Endodermal cell (in vitro differentiated cells): ENCODE results near the gene TAGLN3. TPM values are rescaled to one million over a fixed set of nuclear protein-coding genes. Genes with fewer than 3 reads are reported as not detected.

Source experiments
- DNase-seq: peaks from one replicate; pipeline ENCODE4 v3.0.0-alpha.2; 2017
- H3K27ac ChIP-seq: 2 replicates; pipeline ENCODE4 v1.5.1; 2013; ENCODE audit warnings: mild to moderate bottlenecking, low read depth, low read length, moderate library complexity
- H3K27me3 ChIP-seq: 2 replicates; pipeline ENCODE4 v1.6.1; 2013; ENCODE audit warnings: mild to moderate bottlenecking, low read length, moderate library complexity; ENCODE audit not compliant: insufficient read depth, control insufficient read depth, poor library complexity, severe bottlenecking
- H3K36me3 ChIP-seq: 2 replicates; pipeline ENCODE4 v1.7.0; 2013; ENCODE audit warnings: mild to moderate bottlenecking, low read length, moderate library complexity; ENCODE audit not compliant: control insufficient read depth, insufficient read depth
- H3K4me1 ChIP-seq: one replicate; pipeline ENCODE4 v1.7.0; 2013; ENCODE audit warnings: low read length; ENCODE audit not compliant: control insufficient read depth, insufficient read depth
- H3K4me3 ChIP-seq: 2 replicates; pipeline ENCODE4 v1.5.1; 2013; ENCODE audit warnings: mild to moderate bottlenecking, low read length, moderate library complexity
- H3K9ac ChIP-seq: 2 replicates; pipeline ENCODE4 v1.6.1; 2013; ENCODE audit warnings: mild to moderate bottlenecking, low read length, moderate library complexity; ENCODE audit not compliant: poor library complexity, severe bottlenecking; ENCODE audit errors: extremely low read depth
- H3K9me3 ChIP-seq: 2 replicates; pipeline ENCODE4 v1.6.1; 2013; ENCODE audit warnings: mild to moderate bottlenecking, low read length, moderate library complexity; ENCODE audit not compliant: control insufficient read depth
- H3K27ac Mint-ChIP-seq: 2 replicates; pipeline ENCODE4 v1.8.0; 2020; ENCODE audit warnings: mixed read lengths
- H3K27me3 Mint-ChIP-seq: 2 replicates; pipeline ENCODE4 v1.8.0; 2021; ENCODE audit warnings: mild to moderate bottlenecking, mixed read lengths; ENCODE audit not compliant: insufficient read depth
- H3K36me3 Mint-ChIP-seq: 2 replicates; pipeline ENCODE4 v1.8.0; 2020; ENCODE audit warnings: low read depth, mixed read lengths
- H3K4me1 Mint-ChIP-seq: 2 replicates; pipeline ENCODE4 v1.8.0; 2020; ENCODE audit warnings: mixed read lengths
- H3K4me3 Mint-ChIP-seq: 2 replicates; pipeline ENCODE4 v1.8.0; 2020; ENCODE audit warnings: mild to moderate bottlenecking, moderate library complexity, mixed read lengths
- H3K9me3 Mint-ChIP-seq: 2 replicates; pipeline ENCODE4 v1.8.0; 2020; ENCODE audit warnings: mild to moderate bottlenecking, mixed read lengths
- WGBS, 2 experiments: methylation state at CpG; one replicate each; pipeline versions ENCODE4 v1.1.5 to v1.1.7; 2013; ENCODE audit warnings: missing lambda C conversion rate in 2 of 2, mixed read lengths in 1 of 2; ENCODE audit not compliant: insufficient coverage in 1 of 2, insufficient read length in 1 of 2; 5-methylcytosine and 5-hydroxymethylcytosine counted together
- total RNA-seq, 2 donors: library from RNA; stranded (reverse); fragmentation: NEBNext Ultra II Directional in 1 of 2; extraction: Animal tissue kit (Norgen Biotek cat#: 25700) in 1 of 2; gene quantifications; 2 replicates in 1 of 2; 3 replicates in 1 of 2; pipeline ENCODE4 v1.2.1, GENCODE V29; 2021
- TF ChIP-seq, protein P1 (sequence below): fragments of 200-600 bp; sonication (generic); conservative IDR thresholded peaks from 2 replicates; pipeline ENCODE4 v1.5.0; 2021; ENCODE audit warnings: antibody characterized with exemption, mild to moderate bottlenecking

The TAGLN3 gene
- total RNA-seq, 2 donors from 2014 or later: 1.4 to 3.7 TPM

DNA sequence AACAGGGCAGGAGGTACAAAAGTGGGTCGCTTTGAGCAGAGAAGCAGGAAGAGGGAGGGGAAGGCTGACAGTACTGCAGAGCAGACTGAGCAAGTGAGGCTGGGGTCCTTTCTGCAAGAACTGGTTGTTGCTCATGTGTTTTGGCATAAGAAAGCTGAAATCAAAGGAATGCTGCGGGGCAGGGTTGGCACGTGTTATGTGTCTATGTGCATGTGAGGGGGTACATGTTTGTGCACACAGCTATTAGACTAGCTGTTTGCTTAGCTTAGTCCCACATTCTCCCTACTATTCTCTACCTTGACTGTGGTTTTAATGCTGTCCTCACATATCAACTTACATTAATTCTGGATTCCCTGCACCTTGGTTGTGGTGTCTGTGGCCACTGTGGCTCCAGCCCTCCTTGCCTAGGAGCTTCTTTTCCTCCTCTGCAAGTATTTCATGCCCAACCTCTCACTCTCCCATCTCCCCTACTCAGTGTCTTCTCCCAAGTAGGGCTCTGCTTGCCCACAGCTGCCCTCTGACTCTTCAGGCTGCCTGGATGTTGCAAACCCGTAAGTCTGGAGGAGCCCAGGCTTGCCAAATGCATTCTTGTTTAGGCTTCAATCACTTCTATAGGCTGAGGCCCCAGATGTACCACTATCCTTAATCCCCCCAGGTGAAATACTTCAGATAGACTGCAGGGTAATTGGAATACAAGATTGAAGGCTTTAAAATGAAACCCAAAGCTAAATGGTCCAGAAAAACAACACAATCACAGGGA, 4.8 kb downstream of the TAGLN3 start:
- H3K27me3 Mint-ChIP-seq: peaks cover 28% of the 10 kb centered on the region
- H3K4me1 Mint-ChIP-seq: peaks cover 17% of the 10 kb centered on the region
- TF ChIP-seq, protein P1, sequence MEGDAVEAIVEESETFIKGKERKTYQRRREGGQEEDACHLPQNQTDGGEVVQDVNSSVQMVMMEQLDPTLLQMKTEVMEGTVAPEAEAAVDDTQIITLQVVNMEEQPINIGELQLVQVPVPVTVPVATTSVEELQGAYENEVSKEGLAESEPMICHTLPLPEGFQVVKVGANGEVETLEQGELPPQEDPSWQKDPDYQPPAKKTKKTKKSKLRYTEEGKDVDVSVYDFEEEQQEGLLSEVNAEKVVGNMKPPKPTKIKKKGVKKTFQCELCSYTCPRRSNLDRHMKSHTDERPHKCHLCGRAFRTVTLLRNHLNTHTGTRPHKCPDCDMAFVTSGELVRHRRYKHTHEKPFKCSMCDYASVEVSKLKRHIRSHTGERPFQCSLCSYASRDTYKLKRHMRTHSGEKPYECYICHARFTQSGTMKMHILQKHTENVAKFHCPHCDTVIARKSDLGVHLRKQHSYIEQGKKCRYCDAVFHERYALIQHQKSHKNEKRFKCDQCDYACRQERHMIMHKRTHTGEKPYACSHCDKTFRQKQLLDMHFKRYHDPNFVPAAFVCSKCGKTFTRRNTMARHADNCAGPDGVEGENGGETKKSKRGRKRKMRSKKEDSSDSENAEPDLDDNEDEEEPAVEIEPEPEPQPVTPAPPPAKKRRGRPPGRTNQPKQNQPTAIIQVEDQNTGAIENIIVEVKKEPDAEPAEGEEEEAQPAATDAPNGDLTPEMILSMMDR: no peak
- no peak overlapping the region for H3K27ac ChIP-seq
- 94 to 95% methylated on average over 2 to 4 of the region's 4 CpGs for WGBS, 2 experiments
- H3K27me3 ChIP-seq: peaks cover 10% of the 10 kb centered on the region
- no peak overlapping the region for H3K4me3 Mint-ChIP-seq
- no peak for DNase-seq
- no peaks in the 10 kb centered on the region for H3K9me3 ChIP-seq
- no peaks in the 10 kb centered on the region for H3K9me3 Mint-ChIP-seq
- no peaks in the 10 kb centered on the region for H3K36me3 Mint-ChIP-seq
- H3K4me3 ChIP-seq: no peak overlapping the region
- no peak overlapping the region for H3K9ac ChIP-seq
- peaks cover 5% of the 10 kb centered on the region for H3K4me1 ChIP-seq
- H3K27ac Mint-ChIP-seq: no peak overlapping the region
- H3K36me3 ChIP-seq: no peaks in the 10 kb centered on the region

DNA sequence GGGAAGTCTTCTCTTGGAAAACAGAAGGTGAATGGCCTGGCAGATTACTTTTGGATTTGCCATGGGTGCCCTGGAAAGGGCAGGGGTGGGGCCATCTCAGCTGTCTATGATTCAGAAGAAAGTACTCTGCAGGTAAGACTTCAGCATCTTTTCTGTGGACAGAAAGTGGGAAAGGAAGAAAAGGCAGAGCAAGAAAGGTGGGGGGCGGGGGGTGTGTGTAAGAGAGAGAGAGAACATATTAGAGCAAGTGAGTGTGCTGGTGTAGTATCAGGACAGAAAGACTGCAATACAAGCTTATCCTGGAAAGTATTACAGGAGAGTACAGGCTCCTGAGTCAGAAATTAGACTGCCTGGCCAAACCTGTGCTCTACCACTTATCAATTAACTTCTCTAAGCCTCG, 5.5 kb downstream of the TAGLN3 start:
- Mint-ChIP-seq H3K36me3 (no peaks in the 10 kb centered on the region), H3K9me3 (no peaks in the 10 kb centered on the region), H3K4me1 (peaks cover 15% of the 10 kb centered on the region), H3K27me3 (peaks cover 22% of the 10 kb centered on the region), H3K27ac (no peak overlapping the region), H3K4me3 (no peak overlapping the region)
- H3K4me1 ChIP-seq: peaks cover 3% of the 10 kb centered on the region
- peaks cover 8% of the 10 kb centered on the region for H3K27me3 ChIP-seq
- no peaks in the 10 kb centered on the region for H3K36me3 ChIP-seq
- no peaks in the 10 kb centered on the region for H3K9me3 ChIP-seq
- no peak overlapping the region for H3K4me3 ChIP-seq
- TF ChIP-seq, protein P1: no peak
- no peak overlapping the region for H3K9ac ChIP-seq
- DNase-seq: no peak
- WGBS, 2 experiments: 84 to 100% methylated on average over 1 to 2 of the region's 2 CpGs
- H3K27ac ChIP-seq: no peak overlapping the region

DNA sequence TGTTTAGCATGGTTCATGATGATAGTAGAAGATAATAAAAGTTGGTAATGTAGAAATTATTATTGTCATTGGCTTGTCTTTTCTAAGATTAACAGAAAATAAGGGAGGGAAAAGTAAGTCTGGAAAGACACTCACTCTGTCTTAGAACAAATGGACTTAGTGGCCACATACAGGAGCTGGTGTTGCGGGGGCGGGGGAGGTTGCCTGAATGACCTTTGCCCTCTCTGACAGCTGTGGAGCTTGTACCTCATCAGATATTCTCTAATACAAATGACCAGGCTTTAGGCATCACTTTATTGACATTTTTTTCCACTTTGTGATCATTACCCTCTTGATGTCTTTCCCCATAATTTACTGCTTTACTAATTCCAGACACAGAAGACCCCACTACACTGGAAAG, 5.9 kb downstream of the TAGLN3 start:
- WGBS, 2 experiments: 86 to 92% methylated on average over 2 of the region's 2 CpGs
- no peak for DNase-seq
- Mint-ChIP-seq H3K27me3 (peaks cover 17% of the 10 kb centered on the region), H3K27ac (no peak overlapping the region), H3K4me3 (no peak overlapping the region), H3K4me1 (peaks cover 15% of the 10 kb centered on the region), H3K36me3 (no peaks in the 10 kb centered on the region), H3K9me3 (no peaks in the 10 kb centered on the region)
- Histone ChIP-seq H3K27me3 (peaks cover 3% of the 10 kb centered on the region), H3K4me3 (no peak overlapping the region), H3K9ac (no peak overlapping the region), H3K4me1 (peaks cover 3% of the 10 kb centered on the region), H3K9me3 (no peaks in the 10 kb centered on the region), H3K36me3 (no peaks in the 10 kb centered on the region), H3K27ac (no peak overlapping the region)
- TF ChIP-seq, protein P1: no peak
